ENCODE results near the gene CPD.
A peak's percentile ranks its signal among the peaks of the same experiment; 100 is the strongest.

- TF ChIP-seq MAFG (tag; conservative IDR thresholded peaks at IDR 0.05) (peak; percentile 92), EZH2 (IDR thresholded peaks at IDR 0.05; ENCODE audit: borderline replicate concordance, low read depth, low read length) (no peak)
These were observed 47.6 kb downstream of the CPD start for GRCh38 chr17:30426292-30426691.
